HepG2 (cell line): ENCODE measurements around the gene TPR. TPM values are rescaled to one million over a fixed set of nuclear protein-coding genes. Genes with fewer than 3 reads are reported as not detected.

Source experiments
- ATAC-seq: fragments of 200-7000 bp; cut with Tn5 transposase; 3 replicates; pipeline ENCODE4 v1.9.1; 2020; ENCODE audit warnings: mild to moderate bottlenecking, moderate library complexity
- BruUV-seq: library from RNA; stranded (reverse); fragments of 400-500 nt; replicated peaks from 2 replicates; lab custom pipeline; 2021; lab: Mats Ljungman, UMichigan
- CTCF ChIA-PET: fragments of 300-600 bp; formaldehyde crosslinking; extraction: SDS; loops from one replicate; lab custom pipeline; 2021; ENCODE audit warnings: low total read pairs, inconsistent platforms, low intra/inter-chr PET ratio; lab: Yijun Ruan, JAX
- POLR2A ChIA-PET: fragments of 350-600 bp; sonication (Branson Sonifier 250); formaldehyde crosslinking; loops from one replicate; lab custom pipeline; 2020; ENCODE audit warnings: antibody characterized with exemption, inconsistent platforms; lab: Yijun Ruan, JAX
- DNase-seq: peaks from one replicate; pipeline ENCODE4 v3.0.0-alpha.2; 2015; ENCODE audit warnings: low spot score
- FAIRE-seq: peaks from 3 replicates; lab custom pipeline; 2011; peaks lifted over from hg19 to GRCh38; lab: Jason Lieb, UNC
- H2AFZ ChIP-seq: one replicate; pipeline ENCODE4 v1.6.1; 2011; ENCODE audit warnings: low read length, inconsistent platforms
- H3K27ac ChIP-seq: fragments of 300-600 bp; 3 replicates; pipeline ENCODE4 v1.8.0; 2011; ENCODE audit warnings: mixed run types, mild to moderate bottlenecking, mixed read lengths, low read length, inconsistent platforms; ENCODE audit not compliant: insufficient read depth; ENCODE audit errors: extremely low read length
- H3K27me3 ChIP-seq, 2 experiments: fragments of 200-600 bp in 1 of 2; 2 replicates in 1 of 2; 3 replicates in 1 of 2; pipeline versions ENCODE4 v1.6.0 to v1.8.0; 2011; ENCODE audit warnings: low read length in 2 of 2, mild to moderate bottlenecking in 2 of 2, moderate library complexity in 2 of 2, inconsistent platforms in 1 of 2; ENCODE audit not compliant: insufficient read depth in 2 of 2, control insufficient read depth in 1 of 2
- H3K36me3 ChIP-seq, 2 experiments: fragments of 200-600 bp in 1 of 2; replicated peaks in 1 of 2; 2 replicates in 1 of 2; 3 replicates in 1 of 2; pipeline versions ENCODE4 v1.5.1 to v1.8.0; 2011; ENCODE audit warnings: low read length in 2 of 2, inconsistent platforms in 1 of 2; ENCODE audit not compliant: insufficient read depth in 2 of 2, control insufficient read depth in 1 of 2
- H3K4me1 ChIP-seq: 2 replicates; pipeline ENCODE4 v1.5.1; 2012; ENCODE audit warnings: low read length, inconsistent platforms; ENCODE audit not compliant: insufficient read depth
- H3K4me2 ChIP-seq: 2 replicates; pipeline ENCODE4 v1.6.0; 2011; ENCODE audit warnings: low read depth, low read length, inconsistent platforms
- H3K4me3 ChIP-seq, 3 experiments: fragments of 200-600 bp in 1 of 3; sonication (generic), shearing (Covaris generic) in 1 of 3; replicated peaks in 1 of 3; 2 replicates each; pipeline ENCODE4 v1.5.1; 2011 to 2016; ENCODE audit warnings: low read length in 3 of 3, inconsistent platforms in 2 of 3, low read depth in 2 of 3, mild to moderate bottlenecking in 2 of 3, control low read depth in 1 of 3, mixed read lengths in 1 of 3; ENCODE audit not compliant: insufficient read depth in 1 of 3
- H3K79me2 ChIP-seq: one replicate; pipeline ENCODE4 v1.6.1; 2011; ENCODE audit warnings: low read length, inconsistent platforms; ENCODE audit not compliant: insufficient read depth
- H3K9ac ChIP-seq: 2 replicates; pipeline ENCODE4 v1.6.0; 2011; ENCODE audit warnings: mild to moderate bottlenecking, low read depth, low read length, inconsistent platforms; ENCODE audit not compliant: insufficient read depth
- H3K9me3 ChIP-seq: 2 replicates; pipeline ENCODE4 v1.5.1; 2012; ENCODE audit warnings: mild to moderate bottlenecking, low read length
- H4K20me1 ChIP-seq: 2 replicates; pipeline ENCODE4 v1.6.0; 2011; ENCODE audit warnings: inconsistent platforms, mild to moderate bottlenecking, low read length, moderate library complexity; ENCODE audit not compliant: insufficient read depth
- ARHGAP35 ChIP-seq: sonication (generic); formaldehyde crosslinking; IDR thresholded peaks from 2 replicates; pipeline ENCODE4 v1.9.0; 2022; ENCODE audit warnings: mild to moderate bottlenecking, inconsistent platforms, moderate library complexity, missing genetic modification reagents, borderline replicate concordance
- ARNT ChIP-seq: fragments of 450-650 bp; IDR thresholded peaks from 2 replicates; pipeline ENCODE4 v1.6.1; 2017
- CENPX ChIP-seq: sonication (generic); formaldehyde crosslinking; IDR thresholded peaks from 2 replicates; pipeline ENCODE4 v1.9.0; 2021; ENCODE audit warnings: mild to moderate bottlenecking, missing genetic modification reagents, moderate library complexity
- DDIT3 ChIP-seq: sonication (generic); formaldehyde crosslinking; IDR thresholded peaks from 2 replicates; pipeline ENCODE4 v1.4.0; 2020; ENCODE audit warnings: mild to moderate bottlenecking, missing genetic modification reagents
- EP300 ChIP-seq, 3 experiments: sonication (generic) in 1 of 3; formaldehyde crosslinking in 1 of 3; IDR thresholded peaks; 2 replicates each; pipeline versions ENCODE4 v1.5.1 to v1.6.1; 2011 to 2020; ENCODE audit warnings: low read depth in 2 of 3, low read length in 2 of 3, borderline replicate concordance in 1 of 3, improper control_type of control experiment in 1 of 3, mild to moderate bottlenecking in 1 of 3, missing genetic modification reagents in 1 of 3, moderate library complexity in 1 of 3
- HIC2 ChIP-seq: sonication (generic); formaldehyde crosslinking; IDR thresholded peaks from 2 replicates; pipeline ENCODE4 v1.9.0; 2022; ENCODE audit warnings: low read depth, missing genetic modification reagents
- MAFF ChIP-seq: IDR thresholded peaks from 2 replicates; pipeline ENCODE4 v1.6.1; 2011; ENCODE audit warnings: low read depth, low read length, improper control_type of control experiment
- MAFK ChIP-seq, 2 experiments: IDR thresholded peaks in 1 of 2; conservative IDR thresholded peaks in 1 of 2; 2 replicates each; pipeline ENCODE4 v1.6.1; 2011; ENCODE audit warnings: improper control_type of control experiment in 2 of 2, low read length in 2 of 2
- PAF1 ChIP-seq: IDR thresholded peaks from 2 replicates; pipeline ENCODE4 v1.6.1; 2016; ENCODE audit warnings: missing genetic modification reagents, missing compliant biosample characterization
- PREB ChIP-seq: sonication (generic); formaldehyde crosslinking; IDR thresholded peaks from 2 replicates; pipeline ENCODE4 v1.4.0; 2020; ENCODE audit warnings: missing genetic modification reagents
- ZBTB42 ChIP-seq: sonication (generic); formaldehyde crosslinking; IDR thresholded peaks from 2 replicates; pipeline ENCODE4 v1.5.0; 2020; ENCODE audit warnings: mild to moderate bottlenecking, missing genetic modification reagents
- ZNF263 ChIP-seq: sonication (generic); formaldehyde crosslinking; IDR thresholded peaks from 2 replicates; pipeline ENCODE4 v1.4.0; 2020; ENCODE audit warnings: missing genetic modification reagents
- ZNF576 ChIP-seq: sonication (generic); formaldehyde crosslinking; IDR thresholded peaks from 2 replicates; pipeline ENCODE4 v1.4.0; 2020; ENCODE audit warnings: mild to moderate bottlenecking, missing genetic modification reagents
- ZNF670 ChIP-seq: sonication (generic); formaldehyde crosslinking; IDR thresholded peaks from 2 replicates; pipeline ENCODE4 v1.8.0; 2022; ENCODE audit warnings: mild to moderate bottlenecking, missing genetic modification reagents, borderline replicate concordance
- WGBS: methylation state at CpG from one replicate; pipeline ENCODE4 v1.1.6; 2017; ENCODE audit warnings: low lambda C conversion rate; 5-methylcytosine and 5-hydroxymethylcytosine counted together
- in situ Hi-C: cut with HindIII; loops from 2 replicates; pipeline ENCODE4 v1.10.0; 2017; ENCODE audit warnings: low pct_unique_long_range_greater_than_20kb; ENCODE audit not compliant: extremely low pct_ligation_motif_present
- intact Hi-C: fragments of 100-400 bp; cut with micrococcal nuclease; formaldehyde crosslinking; loops from one replicate; pipeline ENCODE4 v1.10.0; 2022; ENCODE audit not compliant: unreplicated experiment
- polyA plus RNA-seq, 8 experiments: library from polyadenylated mRNA; depleted of rRNA in 3 of 8; stranded (reverse) in 7 of 8; unstranded in 1 of 8; fragments of >200 nt; fragmentation: Illumina TruSeq in 4 of 8; extraction: Trizol in 4 of 8; gene quantifications; 2 replicates each; pipeline versions ENCODE4 v1.2.1 to v1.2.3, GENCODE V29; 2011 to 2016; ENCODE audit warnings: low read depth in 4 of 8, missing spikeins in 1 of 8, mixed read lengths in 1 of 8; ENCODE audit not compliant: insufficient read depth in 1 of 8
- total RNA-seq, 5 experiments: library from RNA; depleted of rRNA; stranded (reverse); fragments of >200 nt; fragmentation: Illumina TruSeq; extraction: Trizol; gene quantifications; 2 replicates each; pipeline ENCODE4 v1.2.3, GENCODE V29; 2016; ENCODE audit warnings: low read depth in 1 of 5

The TPR gene
- total and polyA plus RNA-seq, 2 of the 13 experiments (the other 11 are each of a cell fraction or from before 2014, with no cell fraction given), result 78.9 to 81.7 TPM

- no peak overlapping the region for H3K4me3 ChIP-seq
- in situ Hi-C loops (no loop called here), intact Hi-C loops (no loop called here)
- H3K27me3 ChIP-seq, result peaks cover 0 to 3% of the 10 kb centered on the region in 2 experiments; a peak in 1 of 5 replicates
- no peak for FAIRE-seq
- no peak for ATAC-seq
- no peaks in the 10 kb centered on the region for H3K4me1 ChIP-seq
- H3K36me3 ChIP-seq, result no peaks in the 10 kb centered on the region
- ChIA-PET CTCF (no interaction called here), POLR2A (no interaction called here)
- H3K9me3 ChIP-seq, result no peaks in the 10 kb centered on the region
- no peaks in the 10 kb centered on the region for H3K79me2 ChIP-seq
- H2AFZ ChIP-seq, result no peak overlapping the region
- no peak overlapping the region for H3K4me2 ChIP-seq
- no peak for TF ChIP-seq DDIT3 (CRISPR knock-in tag)
- 0% methylated on average over 2 of the region's 2 CpGs for WGBS
- H3K27ac ChIP-seq, result no peak overlapping the region
- BruUV-seq, result no TSS peak
- H3K9ac ChIP-seq, result no peak overlapping the region
- DNase-seq, result no peak
- no peaks in the 10 kb centered on the region for H4K20me1 ChIP-seq
Measured at GRCh38 chr1:186303911-186304310, 71.1 kb downstream of the TPR start.

GRCh38 chr1:186302381-186302920, 72.6 kb downstream of the TPR start:
- Histone ChIP-seq H2AFZ (no peak overlapping the region), H3K9ac (no peak overlapping the region), H3K27me3 (peaks cover 0 to 3% of the 10 kb centered on the region in 2 experiments; a peak in 1 of 5 replicates), H3K4me2 (no peak overlapping the region), H4K20me1 (no peaks in the 10 kb centered on the region), H3K79me2 (no peaks in the 10 kb centered on the region), H3K9me3 (no peaks in the 10 kb centered on the region), H3K4me3 (no peak overlapping the region), H3K4me1 (no peaks in the 10 kb centered on the region), H3K36me3 (no peaks in the 10 kb centered on the region), H3K27ac (no peak overlapping the region)
- 58% methylated on average over 3 of the region's 3 CpGs for WGBS
- no peak for ATAC-seq
- BruUV-seq, result no TSS peak
- CTCF ChIA-PET, result no interaction called here
- in situ Hi-C loops (no loop called here), intact Hi-C loops (no loop called here)
- FAIRE-seq, result no peak
- no peak for DNase-seq
- POLR2A ChIA-PET, result no interaction called here
- TF ChIP-seq HIC2 (CRISPR knock-in tag) (no peak), CENPX (no peak), PREB (no peak), ARHGAP35 (CRISPR knock-in tag) (no peak), ZNF263 (CRISPR knock-in tag) (no peak), ARNT (no peak), ZNF670 (CRISPR knock-in tag) (no peak), MAFF (peak; percentile 24; the same call in 1 of the 2 replicates), ZNF576 (no peak), PAF1 (CRISPR knock-in tag) (no peak), ZBTB42 (no peak), MAFK (conservative IDR thresholded peaks at IDR 0.05 in 1 of 2, IDR thresholded peaks at IDR 0.05 in 1 of 2; ENCODE audit: low read length in 2 of 2) (peak; percentile 39 to 53; a peak in 3 of 4 replicates), EP300 (IDR thresholded peaks at IDR 0.05; ENCODE audit: low read depth in 2 of 2, low read length in 2 of 2) (no peak), EP300 (CRISPR knock-in tag; IDR thresholded peaks at IDR 0.05; ENCODE audit: borderline replicate concordance) (no peak)
- TF ChIP-seq, all 625 proteins: peak for 2
